Fibroblast of lung (primary cell): ENCODE results near the gene EMP3. TPM values are rescaled to one million over a fixed set of nuclear protein-coding genes. Genes with fewer than 3 reads are reported as not detected.
"Not testable (repeated sequence)": the region's sequence is repeated elsewhere in the genome, so short reads cannot be mapped to it uniquely, and the experiment has no call there.

ENCODE experiments used
- DNase-seq, 2 donors: peaks; one replicate each; pipeline versions ENCODE4 v3.0.0 to v3.0.0-alpha.2; 2010; ENCODE audit warnings: low read depth in 2 of 2
- H2AFZ ChIP-seq: 2 replicates; pipeline ENCODE4 v1.5.1; 2012; ENCODE audit warnings: low read length, control low read depth, inconsistent platforms
- H3K27ac ChIP-seq: 2 replicates; pipeline ENCODE4 v1.5.1; 2011; ENCODE audit warnings: low read length, control low read depth; ENCODE audit not compliant: insufficient read depth
- H3K27me3 ChIP-seq: 2 replicates; pipeline ENCODE4 v1.5.1; 2011; ENCODE audit warnings: mild to moderate bottlenecking, low read length; ENCODE audit not compliant: control insufficient read depth, insufficient read depth
- H3K36me3 ChIP-seq: 2 replicates; pipeline ENCODE4 v1.5.1; 2011; ENCODE audit warnings: low read length; ENCODE audit not compliant: control insufficient read depth, insufficient read depth
- H3K4me1 ChIP-seq: 2 replicates; pipeline ENCODE4 v1.5.1; 2011; ENCODE audit warnings: low read length; ENCODE audit not compliant: control insufficient read depth, insufficient read depth; ENCODE audit errors: extremely low read depth
- H3K4me2 ChIP-seq: 2 replicates; pipeline ENCODE4 v1.5.1; 2011; ENCODE audit warnings: low read length, control low read depth; ENCODE audit not compliant: insufficient read depth; ENCODE audit errors: extremely low read depth
- H3K4me3 ChIP-seq, 4 experiments: fragments of 200-600 bp in 1 of 4; sonication (generic) in 1 of 4; replicated peaks in 1 of 4; 2 replicates each; pipeline ENCODE4 v1.5.1; 2011 to 2016; ENCODE audit warnings: low read length in 4 of 4, low read depth in 3 of 4, mild to moderate bottlenecking in 3 of 4, control low read depth in 2 of 4, inconsistent platforms in 1 of 4, mixed read lengths in 1 of 4; ENCODE audit not compliant: insufficient read depth in 1 of 4; ENCODE audit errors: control extremely low read depth in 1 of 4
- H3K79me2 ChIP-seq: 2 replicates; pipeline ENCODE4 v1.5.1; 2012; ENCODE audit warnings: mild to moderate bottlenecking, low read length, inconsistent platforms; ENCODE audit not compliant: control insufficient read depth, insufficient read depth
- H3K9ac ChIP-seq: 2 replicates; pipeline ENCODE4 v1.5.1; 2011; ENCODE audit warnings: mild to moderate bottlenecking, low read length, control low read depth; ENCODE audit not compliant: insufficient read depth
- H3K9me3 ChIP-seq: 2 replicates; pipeline ENCODE4 v1.5.1; 2012; ENCODE audit warnings: low read depth, low read length; ENCODE audit not compliant: control insufficient read depth, insufficient read depth
- H4K20me1 ChIP-seq: 2 replicates; pipeline ENCODE4 v1.5.1; 2011; ENCODE audit warnings: low read length; ENCODE audit not compliant: control insufficient read depth, insufficient read depth; ENCODE audit errors: extremely low read depth
- CTCF ChIP-seq, 2 donors: IDR thresholded peaks in 1 of 2; conservative IDR thresholded peaks in 1 of 2; 1 replicate in 1 of 2; 2 replicates in 1 of 2; pipeline ENCODE4 v1.5.1; 2011 to 2012; ENCODE audit warnings: low read length in 2 of 2, control low read depth in 1 of 2, inconsistent platforms in 1 of 2, low read depth in 1 of 2, mild to moderate bottlenecking in 1 of 2
- EZH2 ChIP-seq: IDR thresholded peaks from 2 replicates; pipeline ENCODE4 v1.5.1; 2012; ENCODE audit warnings: low read length, control low read depth, mild to moderate bottlenecking; ENCODE audit errors: missing control alignments
- polyA plus RNA-seq, 2 donors: library from polyadenylated mRNA; depleted of rRNA in 1 of 2; stranded (reverse) in 1 of 2; unstranded in 1 of 2; fragments of >200 nt; gene quantifications; 2 replicates each; pipeline ENCODE4 v1.2.1, GENCODE V29; 2011 to 2012; ENCODE audit warnings: missing spikeins in 1 of 2
- total RNA-seq: library from RNA; depleted of rRNA; stranded (reverse); fragments of >200 nt; gene quantifications from 2 replicates; pipeline ENCODE4 v1.2.1, GENCODE V29; 2014

Gene EMP3
- total and polyA plus RNA-seq, 2 donors (not counting 1 experiment from before 2014, with no cell fraction given): 246 to 303 TPM

GRCh38 chr19:48290771-48291488, 34.4 kb upstream of the EMP3 start:
- DNase-seq: peak; percentile 78 to 84
- H3K79me2 ChIP-seq: no peaks in the 10 kb centered on the region
- H3K27me3 ChIP-seq: no peaks in the 10 kb centered on the region
- H4K20me1 ChIP-seq: no peaks in the 10 kb centered on the region
- TF ChIP-seq EZH2: no peak
- TF ChIP-seq CTCF (conservative IDR thresholded peaks at IDR 0.05 in 1 of 2, IDR thresholded peaks at IDR 0.05 in 1 of 2; ENCODE audit: low read depth in 1 of 2, low read length in 2 of 2): peak; percentile 95 to 97
- no peaks in the 10 kb centered on the region for H3K36me3 ChIP-seq
- peak overlapping the region; percentile 53 for H2AFZ ChIP-seq
- peak overlapping the region; percentile 95 for H3K4me2 ChIP-seq
- H3K27ac ChIP-seq: no peak overlapping the region
- no peaks in the 10 kb centered on the region for H3K9me3 ChIP-seq
- peak overlapping the region; percentile 31 to 60 (median 55) for H3K4me3 ChIP-seq
- H3K9ac ChIP-seq: peak overlapping the region; percentile 31
- peaks cover 3% of the 10 kb centered on the region for H3K4me1 ChIP-seq

- H3K27ac ChIP-seq, H3K4me1 ChIP-seq, H3K4me2 ChIP-seq, H3K9me3 ChIP-seq, DNase-seq, H3K27me3 ChIP-seq, H4K20me1 ChIP-seq, H3K9ac ChIP-seq, H2AFZ ChIP-seq, H3K4me3 ChIP-seq, H3K79me2 ChIP-seq, H3K36me3 ChIP-seq: not testable (repeated sequence)
These were observed 33.9 kb upstream of the EMP3 start for GRCh38 chr19:48291489-48291815.

- Histone ChIP-seq H3K9me3 (no peaks in the 10 kb centered on the region), H3K4me2 (no peak overlapping the region), H3K4me3 (no peak overlapping the region), H3K4me1 (peaks cover 3% of the 10 kb centered on the region), H3K27ac (no peak overlapping the region), H3K27me3 (no peaks in the 10 kb centered on the region), H2AFZ (no peak overlapping the region), H4K20me1 (no peaks in the 10 kb centered on the region), H3K9ac (no peak overlapping the region), H3K36me3 (no peaks in the 10 kb centered on the region), H3K79me2 (no peaks in the 10 kb centered on the region)
- no peak for TF ChIP-seq CTCF (conservative IDR thresholded peaks at IDR 0.05 in 1 of 2, IDR thresholded peaks at IDR 0.05 in 1 of 2; ENCODE audit: low read depth in 1 of 2, low read length in 2 of 2)
- TF ChIP-seq EZH2: no peak
- DNase-seq: peak; percentile 47 to 91
These were observed 32.6 kb upstream of the EMP3 start for GRCh38 chr19:48292798-48293197.
